ENCODE results near the gene PTPRN2.

GRCh38 chr7:157764193-157764592 lies 823.4 kb downstream of the PTPRN2 start:
- TF ChIP-seq CTCF (IDR thresholded peaks at IDR 0.05) (no peak), POLR2A (IDR thresholded peaks at IDR 0.05) (no peak)
